ENCODE measurements around the gene ZNF573.

DNA sequence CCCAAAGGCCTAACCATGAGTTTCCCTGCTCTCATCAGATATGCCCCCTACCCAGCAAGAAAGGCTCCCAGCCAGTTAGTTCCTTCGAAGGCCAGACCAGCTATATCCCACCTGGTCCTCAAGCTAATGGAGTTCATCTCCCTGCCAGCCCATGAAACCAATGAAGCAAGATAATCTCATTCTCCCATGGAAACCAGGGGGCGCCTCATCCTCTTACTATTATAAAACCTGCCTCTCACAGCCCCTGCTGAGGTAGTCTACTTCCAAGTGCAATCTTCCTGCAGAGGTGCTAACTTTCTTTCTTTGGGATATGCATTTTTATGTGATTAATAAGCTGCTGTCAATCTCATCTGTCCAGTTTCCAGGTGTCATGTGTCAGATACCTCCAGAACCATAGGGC lies 34.0 kb upstream of the ZNF573 start:
- TF ChIP-seq CTCF (IDR thresholded peaks at IDR 0.05 in 8 of 11, conservative IDR thresholded peaks at IDR 0.05 in 3 of 11) = no peak
- no peak for TF ChIP-seq POLR2A (IDR thresholded peaks at IDR 0.05)
- TF ChIP-seq POLR2AphosphoS5 (IDR thresholded peaks at IDR 0.05) = no peak
